NK-92 (cell line): ENCODE results near the gene PCNT.
"Not testable (repeated sequence)": the region's sequence is repeated elsewhere in the genome, so short reads cannot be mapped to it uniquely, and the experiment has no call there.

ENCODE experiments used
- DNase-seq: peaks from one replicate; lab custom pipeline; 2025; ENCODE audit not compliant: unreplicated experiment; lab: John Stamatoyannopoulos, UW

The PCNT gene

DNA sequence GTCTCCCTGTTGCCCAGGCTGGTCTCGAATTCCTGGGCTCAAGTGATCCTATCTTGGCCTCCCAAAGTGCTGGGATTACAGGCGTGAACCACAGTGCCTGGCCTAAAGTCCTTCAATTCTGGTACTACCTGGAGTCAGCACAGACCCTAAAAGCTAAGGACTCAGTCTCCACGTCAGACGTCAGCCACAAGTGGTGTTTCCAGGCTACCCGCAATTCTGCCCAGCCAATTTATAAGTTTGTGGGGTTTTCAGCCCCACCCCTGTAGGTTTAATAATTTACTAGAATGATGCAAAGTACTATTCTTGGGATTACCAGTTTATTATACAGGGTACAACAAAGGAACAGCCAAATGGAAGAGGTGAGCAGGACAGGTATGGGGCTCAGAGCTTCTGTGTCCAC is 124.2 kb downstream of the PCNT start:
- DNase-seq = no peak

DNA sequence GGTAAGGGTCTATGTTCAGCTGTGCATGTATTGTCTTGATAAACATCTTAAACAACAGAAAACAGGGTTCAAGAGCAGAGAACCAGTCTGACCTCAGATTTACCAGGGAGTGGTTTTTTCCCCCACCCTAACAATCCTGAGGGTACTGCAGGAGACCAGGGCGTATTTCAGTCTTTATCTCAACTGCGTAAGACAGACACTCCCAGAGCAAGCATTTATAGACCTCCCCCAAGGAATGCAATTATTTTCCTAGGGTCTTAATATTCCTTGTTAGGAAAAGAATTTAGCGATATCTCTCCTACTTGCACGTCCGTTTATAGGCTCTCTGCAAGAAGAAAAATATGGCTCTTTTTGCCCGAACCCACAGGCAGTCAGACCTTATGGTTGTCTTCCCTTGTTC is 124.9 kb downstream of the PCNT start:
- DNase-seq = not testable (repeated sequence)

DNA sequence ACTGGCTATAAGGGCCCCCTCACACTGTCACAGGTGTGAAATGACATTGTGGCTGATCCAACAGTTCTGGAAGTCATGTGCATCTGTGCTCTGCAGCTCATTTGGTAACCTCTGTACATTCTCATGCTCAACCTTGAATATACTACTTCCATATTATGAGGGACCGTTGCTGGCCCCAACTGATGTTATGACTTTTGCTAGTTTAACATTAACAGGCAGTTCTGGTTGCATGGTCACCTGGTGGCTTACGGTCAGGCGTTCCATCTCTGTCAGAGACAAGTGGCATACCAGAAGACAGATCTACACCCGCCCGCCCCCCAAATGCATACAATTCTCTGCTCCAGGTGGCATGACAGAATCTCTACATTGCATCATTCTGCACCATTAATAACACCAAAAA is 128.8 kb downstream of the PCNT start:
- DNase-seq = no peak

DNA sequence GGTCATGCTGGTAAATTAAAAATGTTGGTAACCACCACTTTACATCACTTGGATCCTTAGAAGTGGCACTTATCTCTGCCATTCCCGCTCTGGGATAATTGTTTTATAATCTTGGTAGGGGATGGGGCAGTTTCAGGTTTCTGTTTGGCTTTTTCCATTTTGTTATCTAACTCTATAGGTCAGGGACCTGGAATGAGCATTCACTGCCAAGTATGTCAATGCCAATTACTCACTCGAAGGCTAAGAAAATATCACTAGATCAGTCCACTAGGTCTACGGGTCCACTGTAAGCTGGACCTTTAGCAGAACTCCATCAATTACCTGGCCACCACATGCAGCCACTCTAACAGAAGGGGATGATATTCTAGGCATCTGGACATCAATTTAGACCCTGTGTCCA is 130.2 kb downstream of the PCNT start:
- no peak for DNase-seq

DNA sequence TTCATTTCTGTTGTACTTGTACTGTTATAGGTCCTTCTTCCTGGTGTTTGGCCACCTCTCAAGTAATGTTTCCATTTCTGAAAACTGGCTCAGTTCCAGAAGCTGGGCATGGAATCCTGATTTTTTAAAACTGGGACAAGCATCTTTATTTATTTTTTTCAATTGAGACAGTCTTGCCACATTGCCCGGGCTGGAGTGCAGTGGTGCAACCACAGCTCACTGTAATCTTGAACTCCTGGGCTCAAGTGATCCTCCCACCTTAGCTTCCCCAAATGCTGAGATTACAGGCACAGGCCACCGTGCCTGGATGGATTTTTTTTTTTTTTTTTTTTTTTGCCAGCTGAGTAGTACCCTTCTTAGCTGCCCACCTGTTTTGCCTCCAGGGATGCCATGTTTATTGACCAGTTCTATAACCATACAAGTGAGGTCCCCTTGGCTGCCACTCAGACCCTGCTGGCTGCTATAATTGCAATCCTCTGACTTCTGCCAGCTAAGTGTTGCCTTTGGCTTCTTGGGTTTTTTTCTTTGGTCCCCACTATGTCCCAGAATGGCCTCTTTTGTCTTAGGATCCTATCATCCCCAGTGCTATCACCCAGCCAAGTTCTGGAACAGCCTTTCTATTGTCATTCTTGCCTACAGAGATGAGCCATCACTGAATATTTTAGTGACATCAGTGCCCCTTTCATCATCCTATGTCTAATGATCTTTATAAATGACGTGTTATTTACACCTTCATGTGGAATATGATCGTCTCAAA is 130.9 kb downstream of the PCNT start:
- DNase-seq = no peak

DNA sequence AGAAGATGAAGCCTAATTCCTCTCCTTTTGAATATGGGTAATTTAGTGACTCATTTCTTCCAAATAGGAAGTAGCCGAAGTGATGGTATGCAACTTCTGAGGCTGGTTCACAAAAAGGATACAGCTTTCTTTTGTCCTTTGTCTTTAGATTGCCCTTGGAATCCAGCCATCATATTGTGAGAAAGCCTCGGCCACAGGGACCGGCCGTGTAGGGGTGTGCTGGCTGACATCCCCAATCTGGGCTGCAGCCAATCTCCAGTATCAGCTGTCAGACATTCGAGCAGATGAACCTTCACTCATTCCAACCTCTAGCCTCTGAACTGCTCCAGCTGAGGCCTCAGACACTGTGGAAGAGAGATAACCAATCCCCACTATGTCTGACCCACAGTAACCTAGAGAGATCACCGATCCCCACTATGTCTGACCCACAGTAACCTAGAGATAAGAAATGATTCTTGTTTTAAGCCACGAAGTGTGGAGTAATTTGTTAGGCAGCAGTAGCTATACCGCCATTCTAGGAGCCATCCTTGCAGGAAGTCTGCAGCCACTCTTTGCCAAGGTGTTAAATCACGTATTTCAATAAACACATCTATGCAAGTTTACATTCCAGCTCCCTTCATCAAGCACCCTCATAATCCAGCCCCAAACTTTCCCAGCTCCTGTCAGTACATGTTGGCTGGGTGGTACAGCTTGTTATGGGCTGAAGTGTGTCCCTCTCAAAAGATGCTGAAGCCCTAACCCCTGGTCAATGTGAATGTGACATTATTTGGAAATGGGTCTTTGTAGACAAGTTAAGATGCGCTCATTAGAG is 131.8 kb downstream of the PCNT start:
- DNase-seq = no peak

DNA sequence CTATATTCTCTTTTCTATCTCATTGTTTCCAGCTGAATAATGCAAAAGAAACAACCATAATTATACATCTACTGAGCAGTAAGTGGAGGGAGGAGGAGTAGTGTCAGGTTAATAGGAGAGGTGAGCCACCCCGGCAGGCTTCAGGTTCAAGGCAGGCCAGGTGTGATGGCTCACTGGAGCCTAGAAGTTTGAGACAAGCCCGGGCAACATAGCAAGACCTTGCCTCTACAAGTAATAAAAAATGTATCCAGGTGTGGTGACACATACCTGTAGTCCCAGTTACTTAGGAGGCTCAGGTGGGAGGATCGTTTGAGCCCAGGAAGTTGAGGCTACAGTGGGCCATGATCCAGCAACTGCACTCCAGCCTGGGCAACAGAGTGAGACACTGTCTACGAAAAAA is 132.8 kb downstream of the PCNT start:
- DNase-seq = no peak

DNA sequence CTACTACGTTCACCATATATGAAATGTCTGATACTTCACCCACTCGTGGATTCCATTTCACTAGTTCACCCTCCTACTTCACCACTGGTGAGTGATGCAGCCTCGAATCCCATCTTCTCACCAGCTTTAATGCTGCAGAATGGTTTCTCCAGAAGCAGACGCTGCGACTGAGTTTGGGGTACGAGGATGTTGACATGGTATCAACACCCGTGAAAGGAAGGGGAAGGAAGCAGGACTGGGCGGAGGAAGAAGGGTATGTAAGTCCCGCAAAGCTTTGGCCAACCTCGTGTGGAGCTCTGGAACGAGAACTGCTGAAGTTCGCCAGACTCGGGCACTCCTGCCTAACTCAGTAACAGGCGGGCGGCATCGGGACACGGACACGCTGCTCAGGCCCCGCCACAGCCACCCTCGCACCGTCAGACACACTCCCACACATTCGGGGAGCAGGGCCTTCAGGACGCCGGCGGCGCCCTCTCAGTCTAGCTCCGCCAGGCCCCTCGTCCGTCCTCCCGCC is 133.9 kb downstream of the PCNT start:
- no peak for DNase-seq

DNA sequence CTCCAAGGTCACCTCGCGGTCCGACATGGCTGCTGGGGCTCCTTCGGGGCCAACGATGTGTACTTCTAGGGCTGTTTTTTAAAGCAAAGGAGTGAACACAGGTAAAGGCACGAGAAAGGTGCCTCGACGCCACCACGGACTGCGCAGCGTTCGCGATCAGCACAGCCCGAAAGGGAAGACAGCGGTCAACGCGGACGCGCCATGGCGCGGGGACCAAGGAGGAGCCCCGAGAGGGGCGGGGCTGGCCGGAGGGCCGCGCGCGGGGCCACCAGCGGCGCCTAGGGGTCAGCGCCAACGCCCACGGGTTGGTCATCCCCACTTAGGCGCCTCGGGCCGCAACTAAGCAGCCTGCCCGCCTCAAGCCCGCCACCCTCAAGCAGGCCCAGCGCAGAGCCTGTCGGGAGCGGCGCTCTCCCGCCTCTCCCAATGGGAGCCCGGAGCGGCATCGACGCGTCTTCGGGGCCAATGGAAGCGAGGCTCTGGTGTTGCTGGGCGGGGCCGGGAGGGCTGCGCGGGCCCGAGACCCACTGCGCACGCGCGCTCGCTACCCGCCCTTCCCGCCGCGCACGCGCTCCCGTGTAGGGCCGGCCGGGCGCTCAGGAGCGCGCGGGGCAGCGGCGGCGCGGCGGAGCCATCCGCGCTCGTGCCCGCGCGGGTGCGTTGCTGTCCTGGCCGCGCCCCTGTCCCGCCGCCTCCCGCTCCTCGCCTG is 134.5 kb downstream of the PCNT start, which contains the start of gene DIP2A:
Gene DIP2A (plus strand): TSS at position 577 of the 709 bp plus-strand sequence. CDS start 241 bp downstream, outside the sequence.
- DNase-seq = peak; percentile 56

DNA sequence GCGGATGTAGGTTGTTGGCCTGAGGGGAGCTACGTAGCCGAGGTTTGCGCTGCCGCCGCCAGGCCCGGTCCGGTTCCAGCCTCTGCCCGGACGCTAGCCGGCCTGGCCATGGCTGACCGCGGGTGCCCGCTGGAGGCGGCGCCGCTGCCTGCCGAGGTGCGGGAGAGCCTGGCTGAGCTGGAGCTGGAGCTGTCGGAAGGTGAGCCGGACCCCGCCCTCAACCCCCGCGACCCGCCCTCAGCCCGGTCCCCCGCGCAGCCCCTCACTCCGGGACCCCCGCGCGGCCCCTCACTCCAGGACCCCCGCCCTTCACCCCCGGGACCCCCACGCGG is 135.0 kb downstream of the PCNT start:
- no peak for DNase-seq

DNA sequence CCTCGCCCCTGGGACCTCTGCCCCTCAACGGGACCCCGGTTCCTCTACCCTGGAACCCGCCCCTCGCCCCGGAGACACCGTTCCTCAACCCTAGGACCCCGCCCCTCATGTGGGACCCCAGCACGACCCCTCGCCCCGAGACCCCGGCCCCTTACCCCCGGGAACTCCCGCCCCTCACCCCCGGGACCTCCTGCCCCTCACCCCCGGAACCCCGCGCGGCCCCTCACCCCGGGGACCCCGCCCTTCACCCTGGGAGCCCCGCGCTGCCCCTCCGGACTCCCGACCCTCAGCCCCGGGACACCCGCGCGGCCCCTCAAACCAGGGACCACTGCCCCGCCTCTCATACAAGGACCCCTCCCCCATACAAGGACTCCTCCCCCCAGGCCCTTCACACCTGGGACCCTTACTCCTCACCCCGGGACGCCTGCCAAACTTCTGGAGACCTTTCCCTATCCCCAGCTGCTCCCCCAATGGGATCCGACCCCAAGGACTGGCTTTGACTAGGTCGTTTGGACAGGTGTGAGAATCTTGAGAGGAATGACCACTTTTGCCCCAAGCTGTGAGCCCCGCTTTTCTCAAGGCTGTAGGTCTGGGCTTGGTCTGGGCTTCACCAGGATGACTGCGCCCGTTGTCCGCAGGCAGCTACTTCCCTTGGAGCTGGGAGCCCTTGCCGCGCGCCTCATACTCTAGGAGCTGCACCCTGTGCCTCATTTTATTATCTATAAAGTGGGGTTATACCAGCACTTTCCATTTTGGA is 135.6 kb downstream of the PCNT start:
- DNase-seq = no peak

DNA sequence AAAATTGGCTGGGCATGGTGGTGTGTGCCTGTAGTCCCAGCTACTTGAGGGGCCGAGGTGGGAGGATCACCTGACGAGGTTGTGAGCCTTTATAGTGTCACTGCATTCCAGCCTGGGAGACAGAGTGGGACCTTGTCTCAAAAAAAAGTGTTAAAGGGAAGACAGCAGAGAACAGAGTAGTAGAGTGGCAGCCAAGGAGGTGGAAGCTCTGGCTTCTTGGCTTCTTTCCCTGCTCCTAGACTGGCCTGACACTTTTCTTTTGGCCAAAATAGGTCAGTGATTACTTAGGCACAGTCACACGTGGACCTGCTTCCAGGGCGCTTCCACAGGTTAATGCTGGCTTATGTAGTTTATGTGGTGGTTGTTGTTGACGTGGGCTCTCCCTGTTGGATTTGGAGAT is 138.0 kb downstream of the PCNT start:
- no peak for DNase-seq

DNA sequence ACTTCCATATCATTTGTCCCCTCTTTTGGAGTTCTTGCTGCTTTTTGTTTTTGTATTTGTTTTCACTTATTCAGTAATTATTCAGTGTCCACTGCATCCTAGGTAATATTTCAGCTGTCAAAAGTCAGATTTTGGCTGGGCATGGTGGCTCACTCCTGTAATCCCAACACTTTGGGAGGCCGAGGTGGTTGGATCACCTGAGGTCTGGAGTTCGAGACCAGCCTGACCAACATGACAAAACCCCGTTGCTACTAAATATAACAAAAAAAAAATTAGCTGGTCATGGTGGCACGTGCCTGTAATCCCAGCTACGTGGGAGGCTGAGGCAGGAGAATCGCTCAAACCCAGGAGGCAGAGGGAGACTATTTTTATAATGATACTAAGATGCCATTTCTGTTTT is 141.2 kb downstream of the PCNT start:
- DNase-seq = not testable (repeated sequence)

DNA sequence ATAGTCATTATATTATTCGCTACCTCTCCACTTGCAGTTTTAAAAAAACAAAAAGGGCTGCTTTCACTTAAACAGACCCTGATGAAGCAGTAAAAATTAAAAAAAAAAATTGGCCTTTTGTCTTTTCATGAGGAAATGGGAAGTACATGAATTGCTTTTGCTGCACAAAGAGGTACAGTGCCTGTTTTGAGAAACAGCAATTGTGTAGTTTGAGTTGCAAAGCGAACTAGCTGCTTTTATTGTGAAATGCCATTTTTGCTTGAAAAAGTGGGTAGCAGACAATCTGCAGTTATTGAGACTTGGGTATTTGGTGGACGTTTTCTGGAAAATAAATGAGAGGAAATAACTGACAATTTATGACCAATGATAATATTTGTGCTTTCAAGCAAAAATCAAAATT is 141.7 kb downstream of the PCNT start:
- DNase-seq = no peak

DNA sequence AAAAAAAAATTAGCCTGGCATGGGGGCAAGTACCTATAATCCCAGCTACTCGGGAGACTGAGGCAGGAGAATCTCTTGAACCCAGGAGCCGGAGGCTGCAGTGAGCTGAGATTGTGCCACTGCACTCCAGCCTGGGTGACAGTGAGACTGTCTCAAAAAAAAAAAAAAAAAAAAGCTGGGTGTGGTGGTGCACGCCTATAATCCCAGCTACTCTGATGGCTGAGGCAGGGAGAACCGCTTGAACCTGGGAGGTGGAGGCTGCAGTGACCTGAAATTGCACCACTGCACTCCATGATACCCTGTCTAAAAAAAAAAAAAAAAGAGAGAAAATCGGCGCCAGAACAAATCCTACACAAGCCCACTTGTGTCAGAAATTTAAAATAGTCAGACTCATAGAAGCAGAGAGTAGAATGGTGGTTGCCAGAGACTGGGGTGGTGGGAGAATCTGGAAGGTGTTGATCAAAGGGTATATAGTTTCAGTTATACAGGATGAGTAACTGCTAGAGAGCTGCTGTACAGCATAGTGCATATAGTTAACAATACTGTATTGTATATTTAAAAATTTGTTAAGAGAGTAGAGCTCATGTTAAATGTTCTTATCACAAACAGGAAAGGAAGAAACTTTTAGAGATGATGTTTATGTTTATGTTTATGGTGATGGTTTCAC is 144.3 kb downstream of the PCNT start:
- no peak for DNase-seq

DNA sequence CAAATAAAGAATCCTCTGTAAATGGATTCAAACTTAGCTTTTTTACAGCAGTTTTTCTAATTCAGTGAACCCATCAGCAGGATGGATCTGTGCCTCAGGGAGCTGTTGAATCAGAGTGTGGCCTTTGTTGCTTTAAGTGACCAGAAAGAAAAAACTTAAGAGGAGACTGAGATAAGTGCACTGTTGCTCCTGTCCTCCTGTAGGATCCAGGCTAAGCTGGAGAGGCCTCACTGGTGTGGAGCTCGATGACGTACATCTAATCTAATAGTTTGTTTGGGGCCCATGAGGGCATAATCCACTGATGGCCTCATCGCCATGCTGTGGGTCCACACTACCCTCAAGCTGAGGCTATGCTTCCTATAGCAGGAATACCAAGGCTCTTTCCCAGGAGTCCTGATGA is 145.3 kb downstream of the PCNT start:
- no peak for DNase-seq

DNA sequence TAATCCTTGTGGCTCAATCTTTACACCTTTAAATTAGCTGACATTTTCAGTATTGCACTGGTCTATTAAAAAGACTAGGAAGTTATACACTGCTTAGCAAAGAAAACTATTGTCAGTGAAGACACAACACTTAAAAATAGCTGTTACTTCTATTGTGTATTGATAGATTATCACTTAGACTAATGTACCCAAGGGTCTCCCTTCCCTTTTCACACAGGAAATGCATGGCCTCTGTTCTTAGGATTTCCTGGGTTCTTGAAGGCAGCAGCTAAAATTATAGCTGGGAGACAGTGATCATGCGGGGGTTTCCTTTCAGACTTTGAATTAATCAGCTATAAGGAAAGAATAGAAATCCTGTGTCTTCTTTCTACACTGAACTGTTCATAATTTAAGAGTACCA is 147.6 kb downstream of the PCNT start:
- no peak for DNase-seq

DNA sequence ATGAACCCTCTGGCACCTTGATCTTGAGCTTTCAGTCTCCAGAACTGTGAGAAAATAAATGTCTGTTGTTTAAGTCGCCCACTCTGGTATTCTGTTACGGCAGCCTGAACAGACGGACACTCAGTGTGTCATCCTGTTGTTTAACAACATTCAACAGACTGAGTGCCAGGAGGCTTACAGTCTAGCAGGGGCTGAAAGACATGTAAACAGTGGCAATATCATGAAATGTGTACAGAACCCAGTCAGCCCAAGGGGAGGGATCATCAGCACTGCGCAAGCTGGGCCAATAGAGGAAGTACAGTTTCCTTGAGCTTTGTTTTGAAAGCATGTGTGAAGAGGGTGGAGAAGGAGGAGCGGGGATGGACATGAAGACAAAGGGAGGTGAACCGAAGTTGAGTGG is 148.3 kb downstream of the PCNT start:
- no peak for DNase-seq

DNA sequence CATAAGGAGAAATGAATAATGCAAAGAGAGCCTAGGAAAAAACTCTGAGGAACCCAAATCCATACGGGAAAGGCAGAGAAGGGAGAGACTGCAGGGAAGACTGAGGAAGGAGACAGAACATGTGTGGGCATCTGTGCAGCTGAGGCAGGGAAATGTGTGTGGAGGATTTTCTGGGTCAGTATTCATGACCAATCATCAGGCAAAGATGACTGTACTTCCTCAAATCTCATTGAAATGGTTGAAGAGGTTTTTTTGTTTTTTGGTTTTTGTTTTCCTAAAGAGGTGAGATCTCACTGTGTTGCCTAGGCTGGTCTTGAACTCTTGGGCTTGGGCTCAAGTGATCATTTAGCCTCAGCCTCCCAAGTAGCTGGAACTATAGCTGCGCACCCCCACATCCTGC is 150.4 kb downstream of the PCNT start:
- DNase-seq = no peak

DNA sequence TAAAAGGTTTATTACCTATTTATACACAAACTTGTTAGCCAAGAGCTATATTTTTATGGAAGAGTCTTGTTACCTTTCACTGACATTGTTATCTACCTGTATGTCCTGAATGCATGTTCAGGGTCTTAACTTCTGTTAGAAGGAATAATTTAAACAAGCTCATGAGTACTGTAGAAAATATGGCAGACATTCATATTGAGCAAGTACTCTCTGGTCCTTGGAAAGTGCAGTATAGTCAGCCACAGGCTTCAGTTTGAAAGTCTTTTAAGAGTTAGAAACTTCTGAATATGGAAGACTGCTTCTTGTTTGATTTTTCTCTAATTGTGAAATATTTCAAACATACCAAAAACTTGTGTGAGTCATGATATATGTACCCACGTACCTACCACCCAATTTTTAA is 151.3 kb downstream of the PCNT start:
- no peak for DNase-seq
